Heart left ventricle (tissue), 13 donors: ENCODE results near the gene LETM1.

Source experiments
- CTCF ChIP-seq, 12 donors: fragments of 200-600 bp; sonication (generic) in 4 of 12; IDR thresholded peaks; one replicate each; pipeline versions ENCODE4 v1.5.0 to v1.8.0; 2018 to 2022; ENCODE audit warnings: antibody characterized with exemption in 12 of 12, mild to moderate bottlenecking in 5 of 12
- POLR2A ChIP-seq, 2 donors: fragments of 450-650 bp; IDR thresholded peaks; one replicate each; pipeline ENCODE4 v1.6.1; 2017; ENCODE audit warnings: antibody characterized with exemption in 2 of 2, mild to moderate bottlenecking in 2 of 2, moderate library complexity in 2 of 2
- donor health status: ischemic (EF 13 %, LVEDD 7.1; RV severe dilation, severe dysfunction).
- donor health status: DM: no; HTN: yes; CAD: no.
- donor health status: DM: no; HTN: no; CAD: no.
- donor health status: ischemic (EF 25% LVEDD 6.9; RV normal size, moderate dysfunction).
- donor health status: ischemic (EF 25% LVEDD 5.7; RV mildly dilated, moderate dysfunction).
- donor health status: ischemic (EF 35%, LVEDD 5.7; RV mildly dilated, moderate dysfunction).
- donor health status: nonischemic (EF 11% LVEDD 7.7; RV severe dilation, severe dysfunction).
- donor health status: DM: yes; HTN: yes; CAD: no.
- donor health status: PGD.
- donor health status: ischemic (EF 29% LVEDD 5.4; RV normal size, mild dysfunction).
- donor health status: nonischemic (EF 23%, LVEDD 6.1; RV moderate dilation, normal function).

GRCh38 chr4:1898007-1898406 is 42.1 kb upstream of the LETM1 start:
- TF ChIP-seq POLR2A (IDR thresholded peaks at IDR 0.05): no peak
- no peak for TF ChIP-seq CTCF (IDR thresholded peaks at IDR 0.05)
